Activated naive CD4-positive, alpha-beta T cell treated with anti-CD3 and anti-CD28 coated beads, Interleukin-2, amount 50 U/mL, for 72 hours (primary cell): Measurements from ENCODE around the gene ZNF451. TPM values are rescaled to one million over a fixed set of nuclear protein-coding genes. Genes with fewer than 3 reads are reported as not detected.

Source experiments
- ATAC-seq, 2 donors: fragments of 150-1000 bp; cut with Tn5 transposase; 2 replicates each; pipeline ENCODE4 v1.10.0; 2021; ENCODE audit warnings: mild to moderate bottlenecking in 2 of 2, moderate library complexity in 2 of 2
- DNase-seq, 2 donors: peaks; one replicate each; pipeline ENCODE4 v3.0.0; 2021 to 2022; ENCODE audit warnings: low spot score in 2 of 2
- H3K27ac Mint-ChIP-seq, 2 donors: one replicate each; pipeline ENCODE4 v1.8.0; 2022; ENCODE audit warnings: mild to moderate bottlenecking in 2 of 2, mixed read lengths in 2 of 2
- H3K36me3 Mint-ChIP-seq, 2 donors: one replicate each; pipeline ENCODE4 v1.8.0; 2022; ENCODE audit warnings: mixed read lengths in 2 of 2
- H3K9me3 Mint-ChIP-seq, 2 donors: one replicate each; pipeline ENCODE4 v1.8.0; 2022; ENCODE audit warnings: mixed read lengths in 2 of 2
- total RNA-seq, 2 donors: library from RNA; stranded (reverse); gene quantifications; one replicate each; pipeline ENCODE4 v1.2.3, GENCODE V29; 2022

Gene ZNF451
- total RNA-seq, 2 donors from 2014 or later: 50.8 to 64.7 TPM

DNA sequence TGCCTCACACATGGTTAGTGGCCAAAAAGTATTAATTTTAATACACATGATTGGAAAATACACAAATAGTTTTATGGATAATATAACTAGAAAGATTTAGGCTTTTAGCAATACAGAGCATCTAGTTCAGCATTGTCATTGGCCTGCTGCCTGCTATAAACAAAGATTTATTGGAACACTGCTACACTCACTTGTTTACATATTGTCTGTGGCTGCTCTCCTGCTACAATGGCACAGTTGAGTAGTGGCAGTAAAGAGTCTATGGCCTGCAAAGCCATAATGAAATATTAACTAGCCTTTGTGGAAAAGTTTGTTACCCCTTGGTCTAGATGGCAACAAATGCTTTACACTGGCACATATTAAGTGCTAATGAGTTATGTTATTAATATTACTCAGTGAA lies 37.8 kb downstream of the ZNF451 start:
- H3K27ac Mint-ChIP-seq: no peak overlapping the region
- peaks cover 0 to 12% of the 10 kb centered on the region in 2 donors for H3K36me3 Mint-ChIP-seq
- no peak for DNase-seq

DNA sequence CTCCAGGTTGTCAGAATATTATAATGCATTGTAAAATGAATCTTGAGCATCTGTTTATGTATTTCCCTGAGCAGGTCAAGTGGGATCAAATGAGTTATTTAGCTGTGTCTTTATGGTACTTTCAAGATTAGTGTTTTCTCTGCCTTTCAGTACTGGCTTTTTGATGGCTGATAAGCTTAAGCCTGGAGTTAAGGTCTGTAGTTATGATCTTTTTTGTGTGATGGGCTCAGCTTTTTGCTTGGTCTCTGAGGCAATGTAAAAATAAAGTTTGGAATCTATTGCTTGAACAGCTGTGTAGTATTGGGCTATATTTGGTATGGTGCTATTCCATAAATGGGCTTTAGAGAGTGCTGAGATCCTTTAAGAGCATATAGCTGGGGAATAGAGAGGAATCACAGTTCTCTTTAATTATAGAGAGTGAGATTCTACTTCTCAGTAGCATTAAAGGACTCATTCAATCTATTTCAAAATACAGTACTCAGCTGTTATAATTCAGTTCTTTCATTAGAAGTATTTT lies 40.7 kb downstream of the ZNF451 start:
- DNase-seq (no peak), ATAC-seq (no peak)
- no peaks in the 10 kb centered on the region for H3K9me3 Mint-ChIP-seq
- peaks cover 0 to 4% of the 10 kb centered on the region in 2 donors for H3K36me3 Mint-ChIP-seq
- H3K27ac Mint-ChIP-seq: no peak overlapping the region

More for the DNA sequence above, 37.8 kb downstream of the ZNF451 start:
- no peak for ATAC-seq
- no peaks in the 10 kb centered on the region for H3K9me3 Mint-ChIP-seq

GRCh38 chr6:57134954-57135353 lies 45.0 kb downstream of the ZNF451 start:
- Mint-ChIP-seq H3K27ac (no peak overlapping the region), H3K36me3 (peaks cover 0 to 16% of the 10 kb centered on the region in 2 donors), H3K9me3 (no peaks in the 10 kb centered on the region)
- no peak for DNase-seq
- no peak for ATAC-seq

DNA sequence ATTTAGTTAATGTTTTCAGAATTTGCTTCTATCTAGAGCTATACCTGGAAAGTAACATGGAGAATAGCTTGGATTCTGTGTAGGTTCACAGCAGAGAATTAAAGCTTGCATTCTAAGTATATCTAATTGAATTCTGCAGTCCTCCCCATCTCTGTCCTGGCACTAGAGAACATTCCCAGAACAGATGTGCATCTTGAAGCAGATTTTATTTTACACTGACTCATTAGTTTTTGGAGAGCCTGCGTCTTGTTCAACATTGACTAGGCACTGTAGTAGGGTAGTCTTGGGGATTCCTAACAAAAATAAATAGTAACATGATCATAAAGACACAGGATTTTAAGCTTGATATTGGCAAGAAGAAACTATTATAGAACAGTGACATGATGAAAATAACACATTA lies 45.9 kb downstream of the ZNF451 start:
- no peak overlapping the region for H3K27ac Mint-ChIP-seq
- ATAC-seq (no peak), DNase-seq (no peak)
- no peaks in the 10 kb centered on the region for H3K9me3 Mint-ChIP-seq
- H3K36me3 Mint-ChIP-seq: peaks cover 0 to 16% of the 10 kb centered on the region in 2 donors

GRCh38 chr6:57137350-57137749 lies 47.4 kb downstream of the ZNF451 start:
- Mint-ChIP-seq H3K36me3 (peaks cover 8 to 23% of the 10 kb centered on the region in 2 donors), H3K9me3 (no peaks in the 10 kb centered on the region), H3K27ac (peak overlapping the region in 1 of 2 donors; percentile 0)
- DNase-seq (peak in 1 of 2 donors; percentile 10), ATAC-seq (peak; percentile 74 to 97)

- H3K36me3 Mint-ChIP-seq: peaks cover 12 to 30% of the 10 kb centered on the region in 2 donors
- ATAC-seq: no peak
- H3K27ac Mint-ChIP-seq: no peak overlapping the region
Observed at GRCh38 chr6:57138026-57138425, 48.0 kb downstream of the ZNF451 start.

DNA sequence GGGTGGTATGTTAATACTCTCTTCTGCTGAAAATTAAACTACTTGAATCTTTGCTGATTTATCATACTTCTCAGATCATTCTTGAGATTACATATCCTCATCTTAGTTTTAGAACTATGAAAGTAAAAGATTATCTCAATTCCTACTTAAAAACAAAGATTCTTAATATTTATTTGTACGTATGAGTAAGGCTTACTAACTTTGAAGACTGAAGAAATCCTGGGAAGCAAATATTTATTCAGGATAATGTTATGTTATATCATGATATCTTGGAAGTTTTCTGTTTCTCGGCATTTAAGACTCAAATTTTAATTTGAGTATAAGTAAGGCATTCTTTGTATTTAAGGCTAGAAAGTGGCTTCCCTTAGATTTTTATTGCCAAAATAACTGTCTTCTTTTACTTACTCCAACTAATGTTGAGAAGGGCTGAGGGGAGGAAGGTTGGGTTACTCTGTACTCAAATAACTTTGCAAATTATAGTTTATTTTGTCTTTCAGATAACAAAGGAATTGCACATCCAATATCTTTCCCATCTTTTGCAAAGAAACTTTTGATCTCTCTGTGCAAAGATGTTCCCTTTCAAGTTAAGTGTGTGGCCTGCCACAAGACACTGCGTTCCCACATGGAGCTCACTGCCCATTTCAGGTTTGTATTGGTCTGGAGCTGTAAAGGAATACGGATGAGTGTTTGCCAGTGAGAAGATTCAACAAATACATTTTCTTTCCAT lies 51.6 kb downstream of the ZNF451 start:
- ATAC-seq (no peak), DNase-seq (no peak)
- Mint-ChIP-seq H3K36me3 (peaks cover 12 to 45% of the 10 kb centered on the region in 2 donors), H3K9me3 (no peaks in the 10 kb centered on the region), H3K27ac (peak overlapping the region in 1 of 2 donors; percentile 3)

More at GRCh38 chr6:57138026-57138425, 48.0 kb downstream of the ZNF451 start:
- no peaks in the 10 kb centered on the region for H3K9me3 Mint-ChIP-seq
- DNase-seq: no peak

GRCh38 chr6:57142178-57142525 lies 52.2 kb downstream of the ZNF451 start:
- ATAC-seq: no peak
- peaks cover 12 to 45% of the 10 kb centered on the region in 2 donors for H3K36me3 Mint-ChIP-seq
- no peak for DNase-seq
- H3K27ac Mint-ChIP-seq: peak overlapping the region in 1 of 2 donors; percentile 3
- H3K9me3 Mint-ChIP-seq: no peaks in the 10 kb centered on the region

GRCh38 chr6:57143690-57144089 lies 53.7 kb downstream of the ZNF451 start:
- H3K27ac Mint-ChIP-seq: no peak overlapping the region
- no peaks in the 10 kb centered on the region for H3K9me3 Mint-ChIP-seq
- no peak for ATAC-seq
- H3K36me3 Mint-ChIP-seq: peaks cover 12 to 54% of the 10 kb centered on the region in 2 donors
- DNase-seq: no peak

- peaks cover 4 to 60% of the 10 kb centered on the region in 2 donors for H3K36me3 Mint-ChIP-seq
- H3K27ac Mint-ChIP-seq: peak overlapping the region in 1 of 2 donors; percentile 97
- no peaks in the 10 kb centered on the region for H3K9me3 Mint-ChIP-seq
- DNase-seq (no peak), ATAC-seq (no peak)
Observed at GRCh38 chr6:57147401-57147800, 57.4 kb downstream of the ZNF451 start.

DNA sequence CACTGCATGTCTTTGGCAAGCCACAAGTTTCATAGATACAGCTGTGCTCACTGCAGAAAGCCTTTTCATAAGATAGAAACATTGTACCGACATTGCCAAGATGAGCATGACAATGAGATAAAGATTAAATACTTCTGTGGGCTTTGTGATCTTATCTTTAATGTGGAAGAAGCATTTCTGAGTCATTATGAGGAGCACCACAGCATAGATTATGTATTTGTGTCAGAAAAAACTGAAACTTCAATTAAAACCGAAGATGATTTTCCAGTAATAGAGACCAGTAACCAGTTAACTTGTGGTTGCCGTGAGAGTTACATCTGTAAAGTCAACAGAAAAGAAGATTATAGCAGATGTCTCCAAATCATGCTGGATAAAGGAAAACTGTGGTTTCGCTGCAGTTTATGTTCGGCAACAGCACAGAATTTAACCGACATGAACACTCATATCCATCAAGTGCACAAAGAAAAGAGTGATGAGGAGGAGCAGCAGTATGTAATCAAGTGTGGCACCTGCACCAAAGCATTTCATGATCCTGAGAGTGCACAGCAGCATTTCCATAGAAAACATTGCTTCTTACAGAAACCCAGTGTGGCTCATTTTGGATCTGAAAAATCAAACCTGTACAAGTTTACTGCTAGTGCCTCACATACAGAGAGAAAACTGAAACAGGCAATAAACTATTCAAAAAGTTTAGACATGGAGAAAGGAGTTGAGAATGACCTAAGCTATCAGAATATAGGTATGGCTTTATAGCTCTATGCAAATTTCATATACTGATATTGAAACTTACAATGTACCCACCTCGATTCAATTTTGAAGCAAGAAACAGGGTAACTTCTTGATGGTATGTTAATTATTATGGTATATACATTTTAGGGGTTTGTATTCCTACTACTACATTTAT lies 58.2 kb downstream of the ZNF451 start:
- ATAC-seq: peak; percentile 84 to 88
- peak in 1 of 2 donors; percentile 25 for DNase-seq
- Mint-ChIP-seq H3K36me3 (peaks cover under 1 to 54% of the 10 kb centered on the region in 2 donors), H3K27ac (peak overlapping the region; percentile 81 to 97), H3K9me3 (no peaks in the 10 kb centered on the region)

DNA sequence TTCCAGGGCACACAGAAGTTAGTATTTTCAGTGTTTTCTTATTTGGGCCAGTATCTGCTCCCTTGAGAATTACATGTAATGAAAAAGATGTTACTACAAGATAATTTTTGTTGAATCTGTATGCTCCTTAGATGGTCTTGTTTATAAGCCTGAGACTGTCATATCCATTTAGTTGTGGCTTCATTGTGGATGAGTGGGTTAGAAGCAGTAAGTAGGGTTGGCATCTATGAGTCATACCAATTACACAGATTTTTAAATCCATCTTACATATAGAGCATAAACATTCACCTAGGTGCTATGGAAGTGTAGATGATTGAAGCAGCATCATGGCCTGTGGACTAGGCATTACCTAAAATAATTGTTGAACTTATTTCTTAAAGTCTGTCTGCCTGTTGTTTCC lies 68.7 kb downstream of the ZNF451 start:
- H3K36me3 Mint-ChIP-seq: peaks cover 11 to 38% of the 10 kb centered on the region in 2 donors
- ATAC-seq (peak; percentile 58 to 89), DNase-seq (no peak)
- no peak overlapping the region for H3K27ac Mint-ChIP-seq
- H3K9me3 Mint-ChIP-seq: no peaks in the 10 kb centered on the region

GRCh38 chr6:57159127-57159526 lies 69.1 kb downstream of the ZNF451 start:
- peaks cover 14 to 40% of the 10 kb centered on the region in 2 donors for H3K36me3 Mint-ChIP-seq
- peaks cover 0 to 4% of the 10 kb centered on the region in 2 donors for H3K9me3 Mint-ChIP-seq
- H3K27ac Mint-ChIP-seq: no peak overlapping the region
- DNase-seq (no peak), ATAC-seq (peak in 1 of 2 donors; percentile 83)

- DNase-seq: no peak
- H3K27ac Mint-ChIP-seq: no peak overlapping the region
- ATAC-seq: no peak
- peaks cover 28 to 50% of the 10 kb centered on the region in 2 donors for H3K36me3 Mint-ChIP-seq
- peaks cover 4 to 18% of the 10 kb centered on the region in 2 donors for H3K9me3 Mint-ChIP-seq
Observed at GRCh38 chr6:57162028-57162427, 72.0 kb downstream of the ZNF451 start.

DNA sequence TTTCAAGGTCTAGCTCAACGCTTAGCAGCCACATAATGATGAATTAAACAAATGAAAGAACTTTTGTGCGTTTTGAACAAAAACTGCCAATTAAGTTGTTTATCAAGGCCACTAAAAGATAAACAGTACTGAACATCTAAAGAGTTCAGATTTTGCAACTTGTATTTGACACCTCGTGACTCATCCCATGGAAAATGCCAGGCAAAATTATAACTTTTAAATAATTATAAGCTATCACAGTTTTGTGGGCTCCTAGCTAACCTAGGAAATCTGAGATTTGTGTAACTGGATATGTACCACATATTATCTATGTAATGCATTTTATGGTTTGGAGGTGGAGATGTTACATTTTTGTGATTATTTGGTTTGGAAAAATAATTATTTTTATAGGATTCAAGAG lies 72.5 kb downstream of the ZNF451 start:
- Mint-ChIP-seq H3K36me3 (peaks cover 28 to 50% of the 10 kb centered on the region in 2 donors), H3K9me3 (peaks cover 4 to 18% of the 10 kb centered on the region in 2 donors), H3K27ac (no peak overlapping the region)
- no peak for DNase-seq
- no peak for ATAC-seq

GRCh38 chr6:57163956-57164355 lies 74.0 kb downstream of the ZNF451 start:
- no peak for ATAC-seq

DNA sequence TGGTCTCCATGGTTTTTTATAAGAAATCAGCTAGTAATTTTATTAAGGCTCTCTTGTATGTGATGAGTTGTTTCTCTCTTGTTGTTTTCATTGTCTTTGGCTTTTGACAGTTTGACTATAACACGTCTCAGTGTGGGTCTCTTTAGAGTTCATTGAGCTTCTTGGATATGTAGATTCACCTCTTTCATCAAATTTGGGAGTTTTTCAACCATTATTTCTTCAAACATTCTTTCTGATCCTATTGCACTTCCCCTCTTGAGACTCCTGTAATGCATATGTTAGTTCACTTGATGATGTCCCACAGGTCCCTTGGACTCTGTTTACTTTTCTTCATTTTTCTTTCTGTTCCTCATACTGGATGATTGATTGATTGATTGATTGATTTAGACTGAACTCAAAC lies 75.1 kb downstream of the ZNF451 start:
- DNase-seq: no peak
- no peak for ATAC-seq
- H3K27ac Mint-ChIP-seq: peak overlapping the region in 1 of 2 donors; percentile 51
- H3K9me3 Mint-ChIP-seq: peaks cover 4 to 18% of the 10 kb centered on the region in 2 donors
- peaks cover 28 to 49% of the 10 kb centered on the region in 2 donors for H3K36me3 Mint-ChIP-seq

More at GRCh38 chr6:57163956-57164355, 74.0 kb downstream of the ZNF451 start:
- no peak for DNase-seq
- H3K27ac Mint-ChIP-seq: no peak overlapping the region
- H3K9me3 Mint-ChIP-seq: peaks cover 4 to 18% of the 10 kb centered on the region in 2 donors
- H3K36me3 Mint-ChIP-seq: peaks cover 28 to 50% of the 10 kb centered on the region in 2 donors
